Heart left ventricle (tissue), 16 donors: Measurements from ENCODE around the gene FAM50B. TPM values are rescaled to one million over a fixed set of nuclear protein-coding genes. Genes with fewer than 3 reads are reported as not detected.

Experiments
- ATAC-seq, 4 donors: fragments of 200-7000 bp; cut with Tn5 transposase; one replicate each; pipeline ENCODE4 v1.9.1; 2020 to 2022; ENCODE audit warnings: moderate library complexity in 4 of 4, mild to moderate bottlenecking in 3 of 4, moderate number of reproducible peaks in 1 of 4
- DNase-seq, 5 donors: peaks; one replicate each; pipeline ENCODE4 v3.0.0-alpha.2; 2020
- H3K27ac ChIP-seq, 12 donors: fragments of 200-600 bp; sonication (generic) in 4 of 12; one replicate each; pipeline versions ENCODE4 v1.5.0 to v1.8.0; 2016 to 2022; ENCODE audit warnings: mild to moderate bottlenecking in 2 of 12
- H3K27me3 ChIP-seq, 9 donors: fragments of 200-600 bp; sonication (generic) in 2 of 9; one replicate each; pipeline versions ENCODE4 v1.5.1 to v1.8.0; 2016 to 2022; ENCODE audit warnings: mild to moderate bottlenecking in 3 of 9
- H3K36me3 ChIP-seq, 9 donors: fragments of 200-600 bp; sonication (generic) in 2 of 9; one replicate each; pipeline versions ENCODE4 v1.5.0 to v1.8.0; 2018 to 2022; ENCODE audit warnings: mild to moderate bottlenecking in 2 of 9
- H3K4me1 ChIP-seq, 12 donors: fragments of 200-600 bp; sonication (generic) in 4 of 12; one replicate each; pipeline versions ENCODE4 v1.5.0 to v1.8.0; 2016 to 2022; ENCODE audit warnings: mild to moderate bottlenecking in 3 of 12
- H3K4me3 ChIP-seq, 12 donors: fragments of 200-600 bp; sonication (generic) in 4 of 12; one replicate each; pipeline versions ENCODE4 v1.5.0 to v1.8.0; 2017 to 2022; ENCODE audit warnings: mild to moderate bottlenecking in 9 of 12, moderate library complexity in 4 of 12
- H3K9me3 ChIP-seq, 12 donors: fragments of 200-600 bp; sonication (generic) in 4 of 12; one replicate each; pipeline versions ENCODE4 v1.5.0 to v1.8.0; 2016 to 2022; ENCODE audit warnings: mild to moderate bottlenecking in 1 of 12
- CTCF ChIP-seq, 12 donors: fragments of 200-600 bp; sonication (generic) in 4 of 12; IDR thresholded peaks; one replicate each; pipeline versions ENCODE4 v1.5.0 to v1.8.0; 2018 to 2022; ENCODE audit warnings: antibody characterized with exemption in 12 of 12, mild to moderate bottlenecking in 5 of 12
- POLR2A ChIP-seq, 2 donors: fragments of 450-650 bp; IDR thresholded peaks; one replicate each; pipeline ENCODE4 v1.6.1; 2017; ENCODE audit warnings: antibody characterized with exemption in 2 of 2, mild to moderate bottlenecking in 2 of 2, moderate library complexity in 2 of 2
- WGBS, 4 donors: extraction: QIAGEN DNeasy Blood & Tissue Kit in 2 of 4; methylation state at CpG; one replicate each; pipeline versions ENCODE4 v1.1.5 to v1.1.7; 2013 to 2018; 5-methylcytosine and 5-hydroxymethylcytosine counted together
- intact Hi-C, 10 donors: fragments of 100-400 bp; cut with DNase I; formaldehyde crosslinking; loops; one replicate each; pipeline versions ENCODE4 v1.11.1 to v1.14.2; 2022
- polyA plus RNA-seq, 2 donors: library from polyadenylated mRNA; stranded (reverse); fragments of 200-250 nt; gene quantifications; one replicate each; pipeline ENCODE4 v1.2.3, GENCODE V29; 2013
- total RNA-seq, 9 donors: library from RNA; depleted of rRNA in 2 of 9; stranded (reverse); fragments of >200 nt in 2 of 9; fragmentation: NEBNext Ultra II Directional in 3 of 9; extraction: Animal tissue kit (Norgen Biotek cat#: 25700) in 3 of 9; gene quantifications; one replicate each; pipeline versions ENCODE4 v1.1.0 to v1.2.4, GENCODE V29; 2016 to 2023
- donor health status: ischemic (EF 13 %, LVEDD 7.1; RV severe dilation, severe dysfunction).
- donor health status: healthy with polysubstance abuse.
- donor health status: DM: no; HTN: yes; CAD: no.
- donor health status: DM: no; HTN: no; CAD: no.
- donor health status: ischemic (EF 25% LVEDD 6.9; RV normal size, moderate dysfunction).
- donor health status: ischemic (EF 25% LVEDD 5.7; RV mildly dilated, moderate dysfunction).
- donor health status: healthy.
- donor health status: DM: yes; HTN: yes; CAD: no.
- donor health status: ischemic (EF 35%, LVEDD 5.7; RV mildly dilated, moderate dysfunction).
- donor health status: nonischemic (EF 11% LVEDD 7.7; RV severe dilation, severe dysfunction).
- donor health status: DM: yes; HTN: yes; CAD: no.
- donor health status: PGD.
- donor health status: ischemic (EF 29% LVEDD 5.4; RV normal size, mild dysfunction).
- donor health status: nonischemic (EF 23%, LVEDD 6.1; RV moderate dilation, normal function).

FAM50B gene
- total and polyA plus RNA-seq, 11 donors, result 11.7 to 29.1 (median 21.5) TPM

GRCh38 chr6:3849681-3850450 lies 693 bp downstream of the FAM50B start:
- DNase-seq, result peak in 2 of 5 donors; percentile 37 to 73
- intact Hi-C loops, result loop anchor here in 4 of 10 donors (1.0 to 10.0 kb wide), 9 partner anchors 82 to 575 kb away; no protein-coding TSS in a partner anchor

GRCh38 chr6:3850451-3851203 lies 1.5 kb downstream of the FAM50B start:
- Histone ChIP-seq H3K9me3 (no peaks in the 10 kb centered on the region), H3K27ac (peak overlapping the region in 1 of 12 donors; percentile 76), H3K4me3 (peak overlapping the region in 8 of 12 donors; percentile 41 to 69 (median 58)), H3K36me3 (no peaks in the 10 kb centered on the region), H3K27me3 (no peaks in the 10 kb centered on the region), H3K4me1 (peaks cover 0 to 20% (median 2%) of the 10 kb centered on the region in 12 donors)
- TF ChIP-seq POLR2A (IDR thresholded peaks at IDR 0.05) (no peak), CTCF (IDR thresholded peaks at IDR 0.05) (no peak)
- intact Hi-C loops, result no loop called here
- no peak for DNase-seq
- no peak for ATAC-seq
- WGBS, 4 donors, result 93 to 97% (median 95%) methylated on average over 30 to 33 of the region's 33 CpGs

More at GRCh38 chr6:3849681-3850450, 693 bp downstream of the FAM50B start:
- WGBS, 4 donors, result 55 to 83% (median 65%) methylated on average over 65 to 73 of the region's 73 CpGs
- TF ChIP-seq CTCF (IDR thresholded peaks at IDR 0.05) (no peak), POLR2A (IDR thresholded peaks at IDR 0.05) (no peak)
- H3K27me3 ChIP-seq, result no peaks in the 10 kb centered on the region
- H3K9me3 ChIP-seq, result no peaks in the 10 kb centered on the region
- H3K36me3 ChIP-seq, result no peaks in the 10 kb centered on the region
- H3K4me3 ChIP-seq, result peak overlapping the region; percentile 19 to 69 (median 53)
- ATAC-seq, result peak; percentile 15 to 30 (median 21)
- H3K4me1 ChIP-seq, result peaks cover 0 to 20% (median 2%) of the 10 kb centered on the region in 12 donors
- peak overlapping the region in 11 of 12 donors; percentile 53 to 83 (median 72) for H3K27ac ChIP-seq

- no peak overlapping the region for H3K4me3 ChIP-seq
- H3K27ac ChIP-seq, result no peak overlapping the region
- peaks cover 0 to 20% (median 2%) of the 10 kb centered on the region in 12 donors for H3K4me1 ChIP-seq
- no peak for DNase-seq
- WGBS, 4 donors, result 47 to 96% (median 88%) methylated on average over 2 of the region's 2 CpGs
- no peaks in the 10 kb centered on the region for H3K9me3 ChIP-seq
- H3K36me3 ChIP-seq, result no peaks in the 10 kb centered on the region
- no peak for ATAC-seq
- intact Hi-C loops, result no loop called here
- TF ChIP-seq CTCF (IDR thresholded peaks at IDR 0.05) (no peak), POLR2A (IDR thresholded peaks at IDR 0.05) (no peak)
- no peaks in the 10 kb centered on the region for H3K27me3 ChIP-seq
Measured at GRCh38 chr6:3851839-3852238, 2.7 kb downstream of the FAM50B start.

GRCh38 chr6:3852391-3852790 lies 3.2 kb downstream of the FAM50B start:
- H3K9me3 ChIP-seq, result no peaks in the 10 kb centered on the region
- no peak overlapping the region for H3K4me3 ChIP-seq
- no peaks in the 10 kb centered on the region for H3K36me3 ChIP-seq
- intact Hi-C loops, result no loop called here
- no peak for DNase-seq
- WGBS, 4 donors, result 77 to 92% (median 84%) methylated on average over 5 of the region's 5 CpGs
- no peak for TF ChIP-seq POLR2A (IDR thresholded peaks at IDR 0.05)
- no peak for TF ChIP-seq CTCF (IDR thresholded peaks at IDR 0.05)
- ATAC-seq, result no peak
- H3K27me3 ChIP-seq, result no peaks in the 10 kb centered on the region
- no peak overlapping the region for H3K27ac ChIP-seq
- H3K4me1 ChIP-seq, result peaks cover 0 to 20% (median 2%) of the 10 kb centered on the region in 12 donors
